HG03521 (cell line): ENCODE data around the gene FITM1.

Experiments used
- ATAC-seq: cut with Tn5 transposase; IDR thresholded peaks from one replicate; pipeline ENCODE4 v1.9.1; 2021; ENCODE audit warnings: mild to moderate bottlenecking, moderate library complexity; ENCODE audit not compliant: unreplicated experiment

The FITM1 gene

GRCh38 chr14:24130380-24130716, at the start of gene FITM1:
TSS of gene FITM1 (plus strand) at chr14:24130659. CDS start at chr14:24131564, 905 bp downstream.
- ATAC-seq = no peak

- peak; percentile 85 for ATAC-seq
These were observed 49.3 kb upstream of the FITM1 start for GRCh38 chr14:24080888-24081738.

- no peak for ATAC-seq
These were observed 48.7 kb upstream of the FITM1 start for GRCh38 chr14:24081739-24082211.

- no peak for ATAC-seq
These were observed 47.9 kb upstream of the FITM1 start for GRCh38 chr14:24082411-24083080.

- ATAC-seq = no peak
These were observed 47.0 kb upstream of the FITM1 start for GRCh38 chr14:24083462-24083861.

- ATAC-seq = no peak
These were observed 46.0 kb upstream of the FITM1 start for GRCh38 chr14:24084440-24084839.

- no peak for ATAC-seq
These were observed 45.2 kb upstream of the FITM1 start for GRCh38 chr14:24085215-24085614.

- ATAC-seq = no peak
These were observed 44.1 kb upstream of the FITM1 start for GRCh38 chr14:24086193-24086955.

GRCh38 chr14:24087004-24087403, 43.5 kb upstream of the FITM1 start:
- ATAC-seq = no peak

- no peak for ATAC-seq
These were observed 42.4 kb upstream of the FITM1 start for GRCh38 chr14:24088095-24088494.

GRCh38 chr14:24089890-24090289, 40.6 kb upstream of the FITM1 start:
- no peak for ATAC-seq

GRCh38 chr14:24092110-24092504, 38.4 kb upstream of the FITM1 start:
- ATAC-seq = no peak

- ATAC-seq = no peak
These were observed 37.8 kb upstream of the FITM1 start for GRCh38 chr14:24092505-24093206.

- no peak for ATAC-seq
These were observed 37.1 kb upstream of the FITM1 start for GRCh38 chr14:24093207-24093900.

- peak; percentile 45 for ATAC-seq
These were observed 36.3 kb upstream of the FITM1 start, which contains the start of gene PCK2 for GRCh38 chr14:24093901-24094840. TSS of gene PCK2 (plus strand) at chr14:24094311. CDS start at chr14:24094406, 95 bp downstream.

- no peak for ATAC-seq
These were observed 35.6 kb upstream of the FITM1 start for GRCh38 chr14:24094841-24095270.

- peak; percentile 50 for ATAC-seq
These were observed 35.0 kb upstream of the FITM1 start for GRCh38 chr14:24095271-24096068.

- ATAC-seq = no peak
These were observed 33.8 kb upstream of the FITM1 start for GRCh38 chr14:24096545-24097181.
